Caco-2 (cell line): ENCODE results near the gene CIAO1. TPM values are rescaled to one million over a fixed set of nuclear protein-coding genes. Genes with fewer than 3 reads are reported as not detected.
"Not testable (repeated sequence)": the region's sequence is repeated elsewhere in the genome, so short reads cannot be mapped to it uniquely, and the experiment has no call there.

Experiments
- Bru-seq: library from RNA; stranded (reverse); fragments of 400-500 nt; gene quantifications from one replicate; lab custom pipeline; 2021; lab: Mats Ljungman, UMichigan
- BruChase-seq, 2 experiments: library from RNA; stranded (reverse); fragments of 400-500 nt; gene quantifications; one replicate each; lab custom pipeline; 2021; lab: Mats Ljungman, UMichigan
- BruUV-seq: library from RNA; stranded (reverse); fragments of 400-500 nt; replicated peaks from 2 replicates; lab custom pipeline; 2021; lab: Mats Ljungman, UMichigan
- CTCF ChIA-PET: fragments of 300-600 bp; sonication (Branson Sonifier 250); formaldehyde crosslinking; loops from one replicate; lab custom pipeline; 2022; ENCODE audit warnings: antibody characterized with exemption; lab: Charles Lee
- POLR2A ChIA-PET: fragments of 300-600 bp; sonication (Branson Sonifier 250); formaldehyde crosslinking; loops from one replicate; lab custom pipeline; 2022; ENCODE audit warnings: antibody characterized with exemption; lab: Charles Lee
- DNase-seq, 2 experiments: peaks; one replicate each; pipeline versions ENCODE4 v3.0.0 to v3.0.0-alpha.2; 2020 to 2022
- H3K27me3 ChIP-seq: replicated peaks from 2 replicates; pipeline ENCODE4 v1.6.0; 2011; ENCODE audit warnings: low read length; ENCODE audit not compliant: control insufficient read depth, insufficient read depth
- H3K36me3 ChIP-seq: 2 replicates; pipeline ENCODE4 v1.5.1; 2011; ENCODE audit warnings: low read length; ENCODE audit not compliant: control insufficient read depth, insufficient read depth
- H3K4me1 ChIP-seq: fragments of 250-450 bp; sonication (Bioruptor Pico); 2 replicates; pipeline ENCODE4 v1.5.1; 2020; ENCODE audit warnings: mild to moderate bottlenecking
- H3K4me3 ChIP-seq: 2 replicates; pipeline ENCODE4 v1.5.1; 2011; ENCODE audit warnings: low read depth, mild to moderate bottlenecking, control low read depth, low read length
- H3K9me3 ChIP-seq: fragments of 250-450 bp; sonication (Bioruptor Pico); 2 replicates; pipeline ENCODE4 v1.5.1; 2020; ENCODE audit warnings: mild to moderate bottlenecking, moderate library complexity
- H3K27ac Mint-ChIP-seq: one replicate; pipeline ENCODE4 v1.8.0; 2022; ENCODE audit warnings: mixed read lengths; ENCODE audit not compliant: unreplicated experiment
- H3K27me3 Mint-ChIP-seq: one replicate; pipeline ENCODE4 v1.8.0; 2022; ENCODE audit warnings: mixed read lengths; ENCODE audit not compliant: insufficient read depth, unreplicated experiment
- H3K36me3 Mint-ChIP-seq: one replicate; pipeline ENCODE4 v1.8.0; 2022; ENCODE audit warnings: mild to moderate bottlenecking, mixed read lengths; ENCODE audit not compliant: insufficient read depth, unreplicated experiment
- H3K4me1 Mint-ChIP-seq: one replicate; pipeline ENCODE4 v1.8.0; 2022; ENCODE audit warnings: low read depth, mixed read lengths; ENCODE audit not compliant: unreplicated experiment
- H3K4me3 Mint-ChIP-seq: one replicate; pipeline ENCODE4 v1.8.0; 2022; ENCODE audit warnings: mild to moderate bottlenecking, moderate library complexity, mixed read lengths; ENCODE audit not compliant: unreplicated experiment
- H3K9me3 Mint-ChIP-seq: one replicate; pipeline ENCODE4 v1.8.0; 2022; ENCODE audit warnings: mixed read lengths; ENCODE audit not compliant: unreplicated experiment
- CTCF ChIP-seq, 2 experiments: fragments of 200-600 bp in 1 of 2; IDR thresholded peaks; 1 replicate in 1 of 2; 2 replicates in 1 of 2; pipeline versions ENCODE4 v1.5.1 to v1.8.0; 2011 to 2022; ENCODE audit warnings: antibody characterized with exemption in 1 of 2, control low read depth in 1 of 2, inconsistent platforms in 1 of 2, low read depth in 1 of 2, low read length in 1 of 2, mild to moderate bottlenecking in 1 of 2, moderate library complexity in 1 of 2; ENCODE audit not compliant: insufficient read depth in 1 of 2, severe bottlenecking in 1 of 2, unreplicated experiment in 1 of 2
- intact Hi-C: fragments of 100-400 bp; cut with micrococcal nuclease; formaldehyde crosslinking; loops from one replicate; pipeline ENCODE4 v1.10.0; 2022; ENCODE audit not compliant: unreplicated experiment
- long read RNA-seq: library from polyadenylated mRNA; stranded (forward); transcript quantifications from one replicate; pipeline ENCODE4 v2.0.0, GENCODE V29; 2022
- total RNA-seq: library from RNA; stranded (reverse); gene quantifications from 2 replicates; pipeline ENCODE4 v1.2.3, GENCODE V29; 2022

The CIAO1 gene
- total RNA-seq: 93.8 and 97.9 TPM in 2 replicates
- percentile 89 among the genes with signal in this experiment for Bru-seq, nascent RNA
- percentile 95 among the genes with signal in this experiment for BruChase-seq, experiment 1, labeled RNA remaining after a 2-hour chase
- percentile 97 among the genes with signal in this experiment for BruChase-seq, experiment 2, labeled RNA remaining after a 6-hour chase
- long read RNA-seq, transcript CIAO1-203 (7 exons, 1,533 nt): major isoform, 223 of 292 reads
- long read RNA-seq, partial matches to known transcripts: 14 of 292 reads
- long read RNA-seq, other reads (novel, unspliced or antisense): 55 of 292 reads

GRCh38 chr2:96265840-96266679 lies at the start of gene CIAO1, which contains the start of gene TMEM127:
TSS of gene CIAO1 (plus strand) at chr2:96266225. CDS start at chr2:96266351, 126 bp downstream.
TSS of gene TMEM127 (minus strand) at chr2:96265997. CDS start at chr2:96265381, 616 bp downstream.
- intact Hi-C loops: loop anchor here (1.0 to 10.0 kb wide), 7 partner anchors 13 to 271 kb away; partner anchors contain the start of genes ANKRD36C, NEURL3, SNRNP200 and STARD7
- no peaks in the 10 kb centered on the region for H3K9me3 Mint-ChIP-seq
- BruUV-seq: TSS peak; percentile 59
- Histone ChIP-seq H3K27me3 (no peaks in the 10 kb centered on the region), H3K4me1 (peaks cover 29% of the 10 kb centered on the region), H3K36me3 (peaks cover 1% of the 10 kb centered on the region; the same call in 1 of the 2 replicates), H3K4me3 (peak within 1 kb of the TSS; percentile 96), H3K9me3 (no peaks in the 10 kb centered on the region)
- H3K36me3 Mint-ChIP-seq: peaks cover 49% of the 10 kb centered on the region
- H3K27me3 Mint-ChIP-seq: no peaks in the 10 kb centered on the region
- POLR2A ChIA-PET: interaction anchor here (0.6 kb wide), 1 partner anchor 58 kb away, joined by 3 read pairs; the partner anchor contains the start of gene STARD7
- H3K4me3 Mint-ChIP-seq: peak within 1 kb of the TSS; percentile 88
- H3K4me1 Mint-ChIP-seq: peaks cover 21% of the 10 kb centered on the region
- CTCF ChIA-PET: interaction anchor here (0.8 to 1.2 kb wide), 4 partner anchors 15 to 91 kb away, joined by 3 to 10 read pairs (median 6); no protein-coding TSS in a partner anchor
- peak within 1 kb of the TSS; percentile 67 for H3K27ac Mint-ChIP-seq
- peak; percentile 99 for DNase-seq
- peak in 1 of 2 experiments; percentile 36 for TF ChIP-seq CTCF (IDR thresholded peaks at IDR 0.05; ENCODE audit: insufficient read depth in 1 of 2, low read depth in 1 of 2, low read length in 1 of 2, severe bottlenecking in 1 of 2, unreplicated experiment in 1 of 2)

- CTCF ChIA-PET: no interaction called here
- H3K4me3 Mint-ChIP-seq: no peak overlapping the region
- H3K4me1 ChIP-seq: no peaks in the 10 kb centered on the region
- TF ChIP-seq CTCF (IDR thresholded peaks at IDR 0.05; ENCODE audit: insufficient read depth in 1 of 2, low read depth in 1 of 2, low read length in 1 of 2, severe bottlenecking in 1 of 2, unreplicated experiment in 1 of 2): no peak
- H3K27me3 Mint-ChIP-seq: no peaks in the 10 kb centered on the region
- POLR2A ChIA-PET: no interaction called here
- H3K9me3 Mint-ChIP-seq: no peaks in the 10 kb centered on the region
- H3K27me3 ChIP-seq: no peaks in the 10 kb centered on the region
- intact Hi-C loops: no loop called here
- H3K36me3 ChIP-seq: no peaks in the 10 kb centered on the region
- H3K4me1 Mint-ChIP-seq: no peaks in the 10 kb centered on the region
- no peaks in the 10 kb centered on the region for H3K9me3 ChIP-seq
- BruUV-seq: no TSS peak
- DNase-seq: no peak
- H3K27ac Mint-ChIP-seq: no peak overlapping the region
- no peak overlapping the region for H3K4me3 ChIP-seq
- no peaks in the 10 kb centered on the region for H3K36me3 Mint-ChIP-seq
These were observed 47.4 kb upstream of the CIAO1 start for GRCh38 chr2:96218508-96219131.

- H3K4me1 ChIP-seq, BruUV-seq, H3K4me3 Mint-ChIP-seq, H3K4me1 Mint-ChIP-seq, CTCF ChIA-PET, H3K9me3 ChIP-seq, H3K36me3 Mint-ChIP-seq, POLR2A ChIA-PET, H3K9me3 Mint-ChIP-seq, H3K27me3 Mint-ChIP-seq, H3K4me3 ChIP-seq, intact Hi-C loops, H3K36me3 ChIP-seq, H3K27me3 ChIP-seq, H3K27ac Mint-ChIP-seq, DNase-seq: not testable (repeated sequence)
These were observed 46.1 kb upstream of the CIAO1 start for GRCh38 chr2:96219959-96220358.

GRCh38 chr2:96221106-96221505 lies 44.9 kb upstream of the CIAO1 start:
- intact Hi-C loops, H3K27me3 Mint-ChIP-seq, H3K36me3 Mint-ChIP-seq, H3K9me3 Mint-ChIP-seq, BruUV-seq, CTCF ChIA-PET, H3K27ac Mint-ChIP-seq, H3K4me3 Mint-ChIP-seq, H3K27me3 ChIP-seq, POLR2A ChIA-PET, H3K4me1 ChIP-seq, H3K36me3 ChIP-seq, H3K4me1 Mint-ChIP-seq, H3K4me3 ChIP-seq, DNase-seq, H3K9me3 ChIP-seq: not testable (repeated sequence)
